SK-N-SH treated with all-trans-retinoic acid at 6 μM for 48 hours (cell line): ENCODE measurements around the gene ATF6.

Experiments
- ATAC-seq: fragments of 200-7000 bp; cut with Tn5 transposase; 3 replicates; pipeline ENCODE4 v1.9.1; 2020; ENCODE audit warnings: mild to moderate bottlenecking, moderate library complexity
- ARNTL ChIP-seq: fragments of 450-650 bp; formaldehyde crosslinking; IDR thresholded peaks from 2 replicates; pipeline ENCODE4 v1.5.0; 2020; ENCODE audit warnings: low read depth, mild to moderate bottlenecking, moderate library complexity, borderline replicate concordance
- BACH2 ChIP-seq: fragments of 250-450 bp; sonication (Bioruptor Pico); IDR thresholded peaks from 2 replicates; pipeline ENCODE4 v1.9.0; 2021; ENCODE audit warnings: mild to moderate bottlenecking, borderline replicate concordance
- CSDC2 ChIP-seq: fragments of 250-450 bp; sonication (Bioruptor Pico); IDR thresholded peaks from 2 replicates; pipeline ENCODE4 v1.5.0; 2020; ENCODE audit warnings: mild to moderate bottlenecking, moderate library complexity
- ESRRG ChIP-seq: fragments of 250-450 bp; sonication (Bioruptor Pico); IDR thresholded peaks from 2 replicates; pipeline ENCODE4 v1.6.1; 2021; ENCODE audit warnings: mild to moderate bottlenecking
- ISL1 ChIP-seq: fragments of 250-450 bp; sonication (Bioruptor Pico); IDR thresholded peaks from 2 replicates; pipeline ENCODE4 v2.1.2; 2022; ENCODE audit warnings: mild to moderate bottlenecking, moderate library complexity
- OSR1 ChIP-seq: fragments of 250-450 bp; sonication (Bioruptor Pico); IDR thresholded peaks from 2 replicates; pipeline ENCODE4 v1.8.0; 2022; ENCODE audit warnings: moderate library complexity, mild to moderate bottlenecking, inconsistent platforms
- RARB ChIP-seq: fragments of 250-450 bp; sonication (Bioruptor Pico); IDR thresholded peaks from 2 replicates; pipeline ENCODE4 v1.8.0; 2021; ENCODE audit warnings: mild to moderate bottlenecking, moderate library complexity
- SNAI2 ChIP-seq: fragments of 250-450 bp; sonication (Bioruptor Pico); IDR thresholded peaks from 2 replicates; pipeline ENCODE4 v1.5.0; 2020; ENCODE audit warnings: mild to moderate bottlenecking, moderate library complexity
- TCF4 ChIP-seq: fragments of 250-450 bp; sonication (Bioruptor Pico); IDR thresholded peaks from 2 replicates; pipeline ENCODE4 v1.8.0; 2021; ENCODE audit warnings: mild to moderate bottlenecking, moderate library complexity, borderline replicate concordance
- TOX ChIP-seq: fragments of 250-450 bp; sonication (Bioruptor Pico); IDR thresholded peaks from 2 replicates; pipeline ENCODE4 v1.8.0; 2021; ENCODE audit warnings: mild to moderate bottlenecking, moderate library complexity, borderline replicate concordance
- ZC3H10 ChIP-seq: fragments of 250-450 bp; sonication (Bioruptor Pico); IDR thresholded peaks from 2 replicates; pipeline ENCODE4 v1.5.1; 2021; ENCODE audit warnings: mild to moderate bottlenecking, moderate library complexity
- ZFP3 ChIP-seq: fragments of 250-450 bp; sonication (Bioruptor Pico); IDR thresholded peaks from 2 replicates; pipeline ENCODE4 v1.5.0; 2020; ENCODE audit warnings: mild to moderate bottlenecking, moderate library complexity
- ZFP30 ChIP-seq: fragments of 450-650 bp; formaldehyde crosslinking; IDR thresholded peaks from 2 replicates; pipeline ENCODE4 v1.5.0; 2022; ENCODE audit warnings: mild to moderate bottlenecking, moderate library complexity
- ZNF565 ChIP-seq: fragments of 450-650 bp; formaldehyde crosslinking; conservative IDR thresholded peaks from 2 replicates; pipeline ENCODE4 v1.5.0; 2020; ENCODE audit warnings: low read depth, mild to moderate bottlenecking, moderate library complexity
- ZNF70 ChIP-seq: fragments of 450-650 bp; formaldehyde crosslinking; IDR thresholded peaks from 2 replicates; pipeline ENCODE4 v1.5.0; 2020; ENCODE audit warnings: mild to moderate bottlenecking, moderate library complexity
- ZNF8 ChIP-seq: fragments of 450-650 bp; formaldehyde crosslinking; IDR thresholded peaks from 2 replicates; pipeline ENCODE4 v1.5.0; 2020; ENCODE audit warnings: mild to moderate bottlenecking, moderate library complexity
- TF ChIP-seq, protein P1 (sequence below): fragments of 250-450 bp; sonication (Bioruptor Pico); IDR thresholded peaks from 2 replicates; pipeline ENCODE4 v1.8.0; 2021; ENCODE audit warnings: low read depth, mild to moderate bottlenecking, moderate library complexity, borderline replicate concordance
- TF ChIP-seq, protein P2 (sequence below): fragments of 250-450 bp; sonication (Bioruptor Pico); IDR thresholded peaks from 2 replicates; pipeline ENCODE4 v1.8.0; 2020; ENCODE audit warnings: mild to moderate bottlenecking, moderate library complexity, borderline replicate concordance
- TF ChIP-seq, protein P3 (sequence below): fragments of 250-450 bp; sonication (Bioruptor Pico); IDR thresholded peaks from 2 replicates; pipeline ENCODE4 v1.5.1; 2021; ENCODE audit warnings: mild to moderate bottlenecking, moderate library complexity
- TF ChIP-seq, protein P4 (sequence below): fragments of 250-450 bp; sonication (Bioruptor Pico); IDR thresholded peaks from 2 replicates; pipeline ENCODE4 v1.5.1; 2020; ENCODE audit warnings: low read depth, mild to moderate bottlenecking, moderate library complexity

The ATF6 gene

DNA sequence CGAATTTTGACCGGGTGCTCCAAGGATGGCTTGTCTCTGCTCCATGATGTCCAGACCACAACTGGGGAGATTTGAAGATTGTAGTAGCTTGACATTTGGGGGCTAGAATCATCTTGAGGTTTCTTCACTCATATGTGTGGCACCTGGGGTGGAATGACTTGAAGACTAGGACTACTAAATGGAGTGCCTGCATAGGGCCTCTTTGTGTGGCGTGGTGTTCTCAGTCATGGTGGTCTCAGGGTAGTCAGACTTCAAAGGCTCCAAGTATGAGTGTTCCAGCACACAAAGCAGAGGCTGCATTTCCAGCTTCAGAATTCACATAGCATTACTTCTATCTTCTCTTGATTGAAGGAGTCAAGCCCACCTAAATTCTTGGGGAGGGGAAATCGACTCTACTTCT lies 16.8 kb downstream of the ATF6 start (continued):
- TF ChIP-seq, protein P1, sequence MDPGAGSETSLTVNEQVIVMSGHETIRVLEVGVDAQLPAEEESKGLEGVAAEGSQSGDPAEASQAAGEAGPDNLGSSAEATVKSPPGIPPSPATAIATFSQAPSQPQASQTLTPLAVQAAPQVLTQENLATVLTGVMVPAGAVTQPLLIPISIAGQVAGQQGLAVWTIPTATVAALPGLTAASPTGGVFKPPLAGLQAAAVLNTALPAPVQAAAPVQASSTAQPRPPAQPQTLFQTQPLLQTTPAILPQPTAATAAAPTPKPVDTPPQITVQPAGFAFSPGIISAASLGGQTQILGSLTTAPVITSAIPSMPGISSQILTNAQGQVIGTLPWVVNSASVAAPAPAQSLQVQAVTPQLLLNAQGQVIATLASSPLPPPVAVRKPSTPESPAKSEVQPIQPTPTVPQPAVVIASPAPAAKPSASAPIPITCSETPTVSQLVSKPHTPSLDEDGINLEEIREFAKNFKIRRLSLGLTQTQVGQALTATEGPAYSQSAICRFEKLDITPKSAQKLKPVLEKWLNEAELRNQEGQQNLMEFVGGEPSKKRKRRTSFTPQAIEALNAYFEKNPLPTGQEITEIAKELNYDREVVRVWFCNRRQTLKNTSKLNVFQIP, result no peak
- TF ChIP-seq SNAI2 (CRISPR knock-in tag) (no peak), ZNF70 (no peak), ARNTL (no peak), ZFP30 (CRISPR knock-in tag) (no peak), OSR1 (CRISPR knock-in tag) (no peak), ZNF8 (CRISPR knock-in tag) (no peak), TOX (no peak), ESRRG (CRISPR knock-in tag) (no peak)
- TF ChIP-seq, all 23 proteins: peak for 0

DNA sequence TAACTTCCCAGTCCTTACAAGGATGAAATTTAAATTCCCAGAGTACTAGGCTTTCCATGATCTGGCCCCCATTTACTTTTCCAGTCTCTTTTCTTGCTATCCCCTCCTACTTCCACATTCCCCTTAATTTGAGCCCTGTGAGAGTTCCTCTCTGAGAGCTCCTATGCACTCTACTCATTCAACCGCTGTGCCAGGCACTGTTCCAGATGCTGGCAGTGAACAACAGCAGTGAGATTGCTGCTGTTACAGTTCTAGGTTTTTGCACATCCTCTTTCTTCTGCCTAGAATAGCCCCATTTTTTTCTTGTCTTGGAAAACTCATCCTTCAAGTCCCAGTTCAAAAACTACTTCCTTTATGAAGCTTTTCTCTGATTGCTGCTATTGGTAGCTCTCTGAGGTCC lies 18.8 kb downstream of the ATF6 start:
- no peak for ATAC-seq
- TF ChIP-seq, protein P2, sequence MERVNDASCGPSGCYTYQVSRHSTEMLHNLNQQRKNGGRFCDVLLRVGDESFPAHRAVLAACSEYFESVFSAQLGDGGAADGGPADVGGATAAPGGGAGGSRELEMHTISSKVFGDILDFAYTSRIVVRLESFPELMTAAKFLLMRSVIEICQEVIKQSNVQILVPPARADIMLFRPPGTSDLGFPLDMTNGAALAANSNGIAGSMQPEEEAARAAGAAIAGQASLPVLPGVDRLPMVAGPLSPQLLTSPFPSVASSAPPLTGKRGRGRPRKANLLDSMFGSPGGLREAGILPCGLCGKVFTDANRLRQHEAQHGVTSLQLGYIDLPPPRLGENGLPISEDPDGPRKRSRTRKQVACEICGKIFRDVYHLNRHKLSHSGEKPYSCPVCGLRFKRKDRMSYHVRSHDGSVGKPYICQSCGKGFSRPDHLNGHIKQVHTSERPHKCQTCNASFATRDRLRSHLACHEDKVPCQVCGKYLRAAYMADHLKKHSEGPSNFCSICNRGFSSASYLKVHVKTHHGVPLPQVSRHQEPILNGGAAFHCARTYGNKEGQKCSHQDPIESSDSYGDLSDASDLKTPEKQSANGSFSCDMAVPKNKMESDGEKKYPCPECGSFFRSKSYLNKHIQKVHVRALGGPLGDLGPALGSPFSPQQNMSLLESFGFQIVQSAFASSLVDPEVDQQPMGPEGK, result no peak
- no peak for TF ChIP-seq ESRRG (CRISPR knock-in tag)
- TF ChIP-seq ZNF8 (CRISPR knock-in tag), result no peak
- TF ChIP-seq OSR1 (CRISPR knock-in tag), result no peak
- no peak for TF ChIP-seq ISL1
- TF ChIP-seq, protein P3, sequence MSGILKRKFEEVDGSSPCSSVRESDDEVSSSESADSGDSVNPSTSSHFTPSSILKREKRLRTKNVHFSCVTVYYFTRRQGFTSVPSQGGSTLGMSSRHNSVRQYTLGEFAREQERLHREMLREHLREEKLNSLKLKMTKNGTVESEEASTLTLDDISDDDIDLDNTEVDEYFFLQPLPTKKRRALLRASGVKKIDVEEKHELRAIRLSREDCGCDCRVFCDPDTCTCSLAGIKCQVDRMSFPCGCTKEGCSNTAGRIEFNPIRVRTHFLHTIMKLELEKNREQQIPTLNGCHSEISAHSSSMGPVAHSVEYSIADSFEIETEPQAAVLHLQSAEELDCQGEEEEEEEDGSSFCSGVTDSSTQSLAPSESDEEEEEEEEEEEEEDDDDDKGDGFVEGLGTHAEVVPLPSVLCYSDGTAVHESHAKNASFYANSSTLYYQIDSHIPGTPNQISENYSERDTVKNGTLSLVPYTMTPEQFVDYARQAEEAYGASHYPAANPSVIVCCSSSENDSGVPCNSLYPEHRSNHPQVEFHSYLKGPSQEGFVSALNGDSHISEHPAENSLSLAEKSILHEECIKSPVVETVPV (CRISPR knock-in tag), result no peak
- no peak for TF ChIP-seq TCF4 (CRISPR knock-in tag)
- TF ChIP-seq RARB (CRISPR knock-in tag), result no peak
- no peak for TF ChIP-seq ZC3H10 (CRISPR knock-in tag)
- no peak for TF ChIP-seq ARNTL
- TF ChIP-seq, protein P1, result no peak
- TF ChIP-seq, protein P4, sequence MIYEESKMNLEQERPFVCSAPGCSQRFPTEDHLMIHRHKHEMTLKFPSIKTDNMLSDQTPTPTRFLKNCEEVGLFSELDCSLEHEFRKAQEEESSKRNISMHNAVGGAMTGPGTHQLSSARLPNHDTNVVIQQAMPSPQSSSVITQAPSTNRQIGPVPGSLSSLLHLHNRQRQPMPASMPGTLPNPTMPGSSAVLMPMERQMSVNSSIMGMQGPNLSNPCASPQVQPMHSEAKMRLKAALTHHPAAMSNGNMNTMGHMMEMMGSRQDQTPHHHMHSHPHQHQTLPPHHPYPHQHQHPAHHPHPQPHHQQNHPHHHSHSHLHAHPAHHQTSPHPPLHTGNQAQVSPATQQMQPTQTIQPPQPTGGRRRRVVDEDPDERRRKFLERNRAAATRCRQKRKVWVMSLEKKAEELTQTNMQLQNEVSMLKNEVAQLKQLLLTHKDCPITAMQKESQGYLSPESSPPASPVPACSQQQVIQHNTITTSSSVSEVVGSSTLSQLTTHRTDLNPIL (CRISPR knock-in tag), result no peak
- TF ChIP-seq ZNF565 (CRISPR knock-in tag), result no peak
- no peak for TF ChIP-seq CSDC2 (CRISPR knock-in tag)

DNA sequence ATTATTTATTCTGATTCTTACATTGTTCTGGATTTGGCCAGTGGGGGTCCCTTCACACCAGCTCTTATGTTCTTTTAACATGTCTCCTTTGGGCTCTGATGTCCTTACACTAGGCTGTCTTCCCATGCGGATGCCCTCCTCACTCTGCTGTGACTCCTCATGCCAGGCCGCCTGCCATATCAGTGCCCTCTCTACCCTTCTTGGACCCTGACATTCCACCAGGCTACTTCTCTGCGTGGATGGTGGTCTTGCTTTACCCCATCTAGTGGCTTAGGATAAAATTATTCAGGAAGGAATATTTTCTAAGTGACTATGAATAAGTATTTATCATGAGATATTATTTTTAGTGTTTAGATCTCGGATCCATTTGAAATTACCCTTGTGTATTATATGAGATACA lies 21.2 kb downstream of the ATF6 start:
- TF ChIP-seq ISL1, result no peak
- no peak for TF ChIP-seq ARNTL
- no peak for TF ChIP-seq RARB (CRISPR knock-in tag)
- TF ChIP-seq SNAI2 (CRISPR knock-in tag), result no peak
- TF ChIP-seq ZC3H10 (CRISPR knock-in tag), result no peak
- TF ChIP-seq ZNF565 (CRISPR knock-in tag), result no peak
- no peak for TF ChIP-seq ZFP30 (CRISPR knock-in tag)
- TF ChIP-seq, protein P4 (CRISPR knock-in tag), result no peak
- no peak for TF ChIP-seq ZNF70
- no peak for TF ChIP-seq ZFP3 (CRISPR knock-in tag)
- TF ChIP-seq CSDC2 (CRISPR knock-in tag), result no peak
- no peak for TF ChIP-seq ESRRG (CRISPR knock-in tag)
- TF ChIP-seq ZNF8 (CRISPR knock-in tag), result no peak
- no peak for TF ChIP-seq TOX
- TF ChIP-seq, protein P2, result no peak
- TF ChIP-seq, protein P1, result no peak
- no peak for TF ChIP-seq BACH2 (CRISPR knock-in tag)
- no peak for TF ChIP-seq TCF4 (CRISPR knock-in tag)
- TF ChIP-seq, protein P3 (CRISPR knock-in tag), result no peak
- no peak for ATAC-seq
